Measurements from ENCODE around the gene PIK3R3. TPM values are rescaled to one million over a fixed set of nuclear protein-coding genes. Genes with fewer than 3 reads are reported as not detected.
"Not testable (repeated sequence)": the region's sequence is repeated elsewhere in the genome, so short reads cannot be mapped to it uniquely, and the experiment has no call there.

PIK3R3 gene
- total and polyA plus RNA-seq, 9 donors = 3.6 to 20.3 (median 10.7) TPM

DNA sequence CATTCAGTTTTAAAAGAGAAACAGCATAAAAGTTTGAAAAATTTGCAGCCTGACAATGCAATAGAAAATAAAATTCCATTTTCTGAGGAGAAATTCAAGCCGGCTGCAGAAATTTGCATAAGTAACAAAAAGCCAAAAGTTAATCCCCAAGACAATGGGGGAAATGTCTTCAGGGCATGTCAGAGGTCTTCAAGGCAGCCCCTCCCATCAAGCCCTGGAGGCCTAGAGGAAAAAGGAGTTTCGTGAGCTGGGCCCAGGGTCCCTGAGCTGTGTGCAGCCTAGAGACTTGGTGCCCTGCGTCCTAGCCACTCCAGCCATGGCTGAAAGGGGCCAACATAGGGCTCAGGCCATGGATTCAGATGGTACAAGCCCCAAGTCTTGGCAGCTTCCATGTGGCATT is 74.6 kb downstream of the PIK3R3 start:
- no peak for TF ChIP-seq EP300 (IDR thresholded peaks at IDR 0.05)
- TF ChIP-seq, protein P1, sequence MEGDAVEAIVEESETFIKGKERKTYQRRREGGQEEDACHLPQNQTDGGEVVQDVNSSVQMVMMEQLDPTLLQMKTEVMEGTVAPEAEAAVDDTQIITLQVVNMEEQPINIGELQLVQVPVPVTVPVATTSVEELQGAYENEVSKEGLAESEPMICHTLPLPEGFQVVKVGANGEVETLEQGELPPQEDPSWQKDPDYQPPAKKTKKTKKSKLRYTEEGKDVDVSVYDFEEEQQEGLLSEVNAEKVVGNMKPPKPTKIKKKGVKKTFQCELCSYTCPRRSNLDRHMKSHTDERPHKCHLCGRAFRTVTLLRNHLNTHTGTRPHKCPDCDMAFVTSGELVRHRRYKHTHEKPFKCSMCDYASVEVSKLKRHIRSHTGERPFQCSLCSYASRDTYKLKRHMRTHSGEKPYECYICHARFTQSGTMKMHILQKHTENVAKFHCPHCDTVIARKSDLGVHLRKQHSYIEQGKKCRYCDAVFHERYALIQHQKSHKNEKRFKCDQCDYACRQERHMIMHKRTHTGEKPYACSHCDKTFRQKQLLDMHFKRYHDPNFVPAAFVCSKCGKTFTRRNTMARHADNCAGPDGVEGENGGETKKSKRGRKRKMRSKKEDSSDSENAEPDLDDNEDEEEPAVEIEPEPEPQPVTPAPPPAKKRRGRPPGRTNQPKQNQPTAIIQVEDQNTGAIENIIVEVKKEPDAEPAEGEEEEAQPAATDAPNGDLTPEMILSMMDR (IDR thresholded peaks at IDR 0.05) = no peak
- no peak for TF ChIP-seq POLR2A (IDR thresholded peaks at IDR 0.05)
- Histone ChIP-seq H3K27me3 (no peaks in the 10 kb centered on the region), H3K4me1 (ENCODE audit: insufficient read depth) (peaks cover 3% of the 10 kb centered on the region), H3K36me3 (no peaks in the 10 kb centered on the region), H3K9me3 (no peaks in the 10 kb centered on the region), H3K27ac (no peak overlapping the region), H3K4me3 (no peak overlapping the region)
- 96 to 98% (median 98%) methylated on average over 3 of the region's 3 CpGs for WGBS, 3 donors
- no peak for DNase-seq
- intact Hi-C loops (cut with DNase I) = no loop called here

- H3K4me3 ChIP-seq; H3K27ac ChIP-seq; DNase-seq; H3K9me3 ChIP-seq; H3K4me1 ChIP-seq (ENCODE audit: insufficient read depth); intact Hi-C loops (cut with DNase I); H3K27me3 ChIP-seq; H3K36me3 ChIP-seq: not testable (repeated sequence)
- 92 to 95% (median 93%) methylated on average over 4 of the region's 4 CpGs for WGBS, 3 donors
These were observed 75.2 kb downstream of the PIK3R3 start for GRCh38 chr1:46057215-46057614.

DNA sequence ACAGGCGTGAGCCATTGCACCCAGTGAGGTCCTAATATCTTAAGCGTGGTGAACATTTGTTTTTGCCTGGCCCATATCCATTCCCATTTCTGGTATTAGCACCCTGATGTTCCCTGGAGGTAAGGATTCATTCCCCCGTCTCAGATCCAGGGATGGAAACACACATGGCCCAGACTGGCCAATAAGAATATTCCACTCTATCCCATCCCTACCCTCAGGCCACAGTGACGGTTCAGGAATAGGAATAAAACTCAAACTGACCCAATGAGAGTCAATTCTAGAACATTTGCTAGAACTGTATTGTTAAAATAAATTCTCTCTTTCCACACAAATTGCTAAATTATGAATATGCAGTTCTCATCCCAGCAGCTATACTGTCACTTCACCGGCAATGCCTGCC is 76.1 kb downstream of the PIK3R3 start:
- H3K27ac ChIP-seq = no peak overlapping the region
- WGBS, 3 donors = 95 to 98% (median 97%) methylated on average over 5 of the region's 5 CpGs
- H3K27me3 ChIP-seq = no peaks in the 10 kb centered on the region
- H3K4me1 ChIP-seq (ENCODE audit: insufficient read depth) = no peaks in the 10 kb centered on the region
- no peak for DNase-seq
- no peaks in the 10 kb centered on the region for H3K36me3 ChIP-seq
- intact Hi-C loops (cut with DNase I) = no loop called here
- no peaks in the 10 kb centered on the region for H3K9me3 ChIP-seq
- TF ChIP-seq, protein P1 (IDR thresholded peaks at IDR 0.05) = no peak
- TF ChIP-seq EP300 (IDR thresholded peaks at IDR 0.05) = no peak
- no peak for TF ChIP-seq POLR2A (IDR thresholded peaks at IDR 0.05)
- H3K4me3 ChIP-seq = no peak overlapping the region

DNA sequence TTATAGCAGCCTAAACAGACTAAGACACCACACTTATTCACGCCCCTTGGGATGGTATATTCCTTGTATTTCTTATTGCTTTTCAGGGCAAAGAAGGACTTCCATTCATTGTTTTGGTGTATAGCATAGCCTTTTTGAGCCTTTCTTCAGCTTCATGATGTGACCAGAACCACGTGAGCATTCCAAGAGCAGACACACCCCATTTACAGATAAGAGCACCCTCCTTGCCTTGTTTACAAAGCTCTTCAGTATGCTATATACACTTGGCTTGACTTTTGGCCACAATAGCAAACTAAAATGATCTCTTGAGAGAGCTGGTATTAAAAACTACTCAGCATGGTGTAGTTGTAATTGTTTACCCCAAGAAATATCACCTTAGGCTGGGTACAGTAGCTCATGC is 78.7 kb downstream of the PIK3R3 start:
- 61 to 68% (median 62%) methylated on average over 2 of the region's 2 CpGs for WGBS, 3 donors
- H3K9me3 ChIP-seq = no peaks in the 10 kb centered on the region
- H3K36me3 ChIP-seq = no peaks in the 10 kb centered on the region

GRCh38 chr1:46044116-46044515 is 88.3 kb downstream of the PIK3R3 start:
- 73 to 84% (median 80%) methylated on average over 5 of the region's 5 CpGs for WGBS, 3 donors
- DNase-seq = no peak
- intact Hi-C loops (cut with DNase I) = no loop called here

More for the DNA sequence above, 78.7 kb downstream of the PIK3R3 start:
- no peak for TF ChIP-seq EP300 (IDR thresholded peaks at IDR 0.05)
- Histone ChIP-seq H3K4me1 (ENCODE audit: insufficient read depth) (no peaks in the 10 kb centered on the region), H3K27me3 (no peaks in the 10 kb centered on the region), H3K4me3 (no peak overlapping the region), H3K27ac (no peak overlapping the region)
- intact Hi-C loops (cut with DNase I) = no loop called here
- no peak for DNase-seq

GRCh38 chr1:46043458-46044017 is 88.9 kb downstream of the PIK3R3 start:
- H3K27ac ChIP-seq = peak overlapping the region in 1 of 2 donors; percentile 4
- 35 to 53% (median 44%) methylated on average over 11 of the region's 11 CpGs for WGBS, 3 donors
- peaks cover 11% of the 10 kb centered on the region for H3K4me1 ChIP-seq (ENCODE audit: insufficient read depth)
- no peaks in the 10 kb centered on the region for H3K9me3 ChIP-seq
- no peak for DNase-seq
- no peaks in the 10 kb centered on the region for H3K36me3 ChIP-seq
- no peak overlapping the region for H3K4me3 ChIP-seq
- H3K27me3 ChIP-seq = no peaks in the 10 kb centered on the region
- no peak for TF ChIP-seq EP300 (IDR thresholded peaks at IDR 0.05)
- TF ChIP-seq, protein P1 (IDR thresholded peaks at IDR 0.05) = no peak
- intact Hi-C loops (cut with DNase I) = no loop called here

More at GRCh38 chr1:46044116-46044515, 88.3 kb downstream of the PIK3R3 start:
- Histone ChIP-seq H3K4me1 (ENCODE audit: insufficient read depth) (peaks cover 11% of the 10 kb centered on the region), H3K27ac (no peak overlapping the region), H3K27me3 (no peaks in the 10 kb centered on the region), H3K4me3 (no peak overlapping the region), H3K36me3 (no peaks in the 10 kb centered on the region), H3K9me3 (no peaks in the 10 kb centered on the region)
- no peak for TF ChIP-seq EP300 (IDR thresholded peaks at IDR 0.05)

All from ovary (tissue), 9 donors.